HepG2 (cell line): ENCODE measurements around the gene TMBIM1. TPM values are rescaled to one million over a fixed set of nuclear protein-coding genes. Genes with fewer than 3 reads are reported as not detected.

ENCODE experiments used
- ATAC-seq: fragments of 200-7000 bp; cut with Tn5 transposase; 3 replicates; pipeline ENCODE4 v1.9.1; 2020; ENCODE audit warnings: mild to moderate bottlenecking, moderate library complexity
- BruUV-seq: library from RNA; stranded (reverse); fragments of 400-500 nt; replicated peaks from 2 replicates; lab custom pipeline; 2021; lab: Mats Ljungman, UMichigan
- CTCF ChIA-PET: fragments of 300-600 bp; formaldehyde crosslinking; extraction: SDS; loops from one replicate; lab custom pipeline; 2021; ENCODE audit warnings: low total read pairs, inconsistent platforms, low intra/inter-chr PET ratio; lab: Yijun Ruan, JAX
- POLR2A ChIA-PET: fragments of 350-600 bp; sonication (Branson Sonifier 250); formaldehyde crosslinking; loops from one replicate; lab custom pipeline; 2020; ENCODE audit warnings: antibody characterized with exemption, inconsistent platforms; lab: Yijun Ruan, JAX
- DNase-seq: peaks from one replicate; pipeline ENCODE4 v3.0.0-alpha.2; 2015; ENCODE audit warnings: low spot score
- FAIRE-seq: peaks from 3 replicates; lab custom pipeline; 2011; peaks lifted over from hg19 to GRCh38; lab: Jason Lieb, UNC
- H2AFZ ChIP-seq: one replicate; pipeline ENCODE4 v1.6.1; 2011; ENCODE audit warnings: low read length, inconsistent platforms
- H3K27ac ChIP-seq: fragments of 300-600 bp; 3 replicates; pipeline ENCODE4 v1.8.0; 2011; ENCODE audit warnings: mixed run types, mild to moderate bottlenecking, mixed read lengths, low read length, inconsistent platforms; ENCODE audit not compliant: insufficient read depth; ENCODE audit errors: extremely low read length
- H3K27me3 ChIP-seq, 2 experiments: fragments of 200-600 bp in 1 of 2; 2 replicates in 1 of 2; 3 replicates in 1 of 2; pipeline versions ENCODE4 v1.6.0 to v1.8.0; 2011; ENCODE audit warnings: low read length in 2 of 2, mild to moderate bottlenecking in 2 of 2, moderate library complexity in 2 of 2, inconsistent platforms in 1 of 2; ENCODE audit not compliant: insufficient read depth in 2 of 2, control insufficient read depth in 1 of 2
- H3K36me3 ChIP-seq, 2 experiments: fragments of 200-600 bp in 1 of 2; replicated peaks in 1 of 2; 2 replicates in 1 of 2; 3 replicates in 1 of 2; pipeline versions ENCODE4 v1.5.1 to v1.8.0; 2011; ENCODE audit warnings: low read length in 2 of 2, inconsistent platforms in 1 of 2; ENCODE audit not compliant: insufficient read depth in 2 of 2, control insufficient read depth in 1 of 2
- H3K4me1 ChIP-seq: 2 replicates; pipeline ENCODE4 v1.5.1; 2012; ENCODE audit warnings: low read length, inconsistent platforms; ENCODE audit not compliant: insufficient read depth
- H3K4me2 ChIP-seq: 2 replicates; pipeline ENCODE4 v1.6.0; 2011; ENCODE audit warnings: low read depth, low read length, inconsistent platforms
- H3K4me3 ChIP-seq, 3 experiments: fragments of 200-600 bp in 1 of 3; sonication (generic), shearing (Covaris generic) in 1 of 3; replicated peaks in 1 of 3; 2 replicates each; pipeline ENCODE4 v1.5.1; 2011 to 2016; ENCODE audit warnings: low read length in 3 of 3, inconsistent platforms in 2 of 3, low read depth in 2 of 3, mild to moderate bottlenecking in 2 of 3, control low read depth in 1 of 3, mixed read lengths in 1 of 3; ENCODE audit not compliant: insufficient read depth in 1 of 3
- H3K79me2 ChIP-seq: one replicate; pipeline ENCODE4 v1.6.1; 2011; ENCODE audit warnings: low read length, inconsistent platforms; ENCODE audit not compliant: insufficient read depth
- H3K9ac ChIP-seq: 2 replicates; pipeline ENCODE4 v1.6.0; 2011; ENCODE audit warnings: mild to moderate bottlenecking, low read depth, low read length, inconsistent platforms; ENCODE audit not compliant: insufficient read depth
- H3K9me3 ChIP-seq: 2 replicates; pipeline ENCODE4 v1.5.1; 2012; ENCODE audit warnings: mild to moderate bottlenecking, low read length
- H4K20me1 ChIP-seq: 2 replicates; pipeline ENCODE4 v1.6.0; 2011; ENCODE audit warnings: inconsistent platforms, mild to moderate bottlenecking, low read length, moderate library complexity; ENCODE audit not compliant: insufficient read depth
- KDM5A ChIP-seq: fragments of 200-600 bp; sonication (generic); IDR thresholded peaks from 2 replicates; pipeline ENCODE4 v1.7.0; 2018; ENCODE audit warnings: antibody characterized with exemption, mild to moderate bottlenecking, low read length, borderline replicate concordance
- SMAD1 ChIP-seq: sonication (generic); formaldehyde crosslinking; IDR thresholded peaks from 2 replicates; pipeline ENCODE4 v1.4.0; 2020; ENCODE audit warnings: missing genetic modification reagents, low read depth, mild to moderate bottlenecking, borderline replicate concordance
- THAP11 ChIP-seq: IDR thresholded peaks from 2 replicates; pipeline ENCODE4 v1.6.1; 2016; ENCODE audit warnings: missing biosample characterization, missing genetic modification reagents
- ZFP82 ChIP-seq: sonication (generic); formaldehyde crosslinking; IDR thresholded peaks from 2 replicates; pipeline ENCODE4 v1.5.1; 2020; ENCODE audit warnings: mild to moderate bottlenecking, missing genetic modification reagents, borderline replicate concordance
- ZNF225 ChIP-seq: sonication (generic); formaldehyde crosslinking; IDR thresholded peaks from 2 replicates; pipeline ENCODE4 v1.4.0; 2020; ENCODE audit warnings: mild to moderate bottlenecking, missing genetic modification reagents
- ZNF33A ChIP-seq: sonication (generic); formaldehyde crosslinking; IDR thresholded peaks from 2 replicates; pipeline ENCODE4 v1.5.1; 2020; ENCODE audit warnings: missing genetic modification reagents, mild to moderate bottlenecking, moderate library complexity, borderline replicate concordance
- ZNF564 ChIP-seq: sonication (generic); formaldehyde crosslinking; IDR thresholded peaks from 2 replicates; pipeline ENCODE4 v1.8.1; 2023; ENCODE audit warnings: mild to moderate bottlenecking, missing genetic modification reagents
- ZNF670 ChIP-seq: sonication (generic); formaldehyde crosslinking; IDR thresholded peaks from 2 replicates; pipeline ENCODE4 v1.8.0; 2022; ENCODE audit warnings: mild to moderate bottlenecking, missing genetic modification reagents, borderline replicate concordance
- ZSCAN20 ChIP-seq: sonication (generic); formaldehyde crosslinking; IDR thresholded peaks from 2 replicates; pipeline ENCODE4 v1.4.0; 2020; ENCODE audit warnings: missing genetic modification reagents, mild to moderate bottlenecking, borderline replicate concordance
- WGBS: methylation state at CpG from one replicate; pipeline ENCODE4 v1.1.6; 2017; ENCODE audit warnings: low lambda C conversion rate; 5-methylcytosine and 5-hydroxymethylcytosine counted together
- in situ Hi-C: cut with HindIII; loops from 2 replicates; pipeline ENCODE4 v1.10.0; 2017; ENCODE audit warnings: low pct_unique_long_range_greater_than_20kb; ENCODE audit not compliant: extremely low pct_ligation_motif_present
- intact Hi-C: fragments of 100-400 bp; cut with micrococcal nuclease; formaldehyde crosslinking; loops from one replicate; pipeline ENCODE4 v1.10.0; 2022; ENCODE audit not compliant: unreplicated experiment
- polyA plus RNA-seq, 8 experiments: library from polyadenylated mRNA; depleted of rRNA in 3 of 8; stranded (reverse) in 7 of 8; unstranded in 1 of 8; fragments of >200 nt; fragmentation: Illumina TruSeq in 4 of 8; extraction: Trizol in 4 of 8; gene quantifications; 2 replicates each; pipeline versions ENCODE4 v1.2.1 to v1.2.3, GENCODE V29; 2011 to 2016; ENCODE audit warnings: low read depth in 4 of 8, missing spikeins in 1 of 8, mixed read lengths in 1 of 8; ENCODE audit not compliant: insufficient read depth in 1 of 8
- total RNA-seq, 5 experiments: library from RNA; depleted of rRNA; stranded (reverse); fragments of >200 nt; fragmentation: Illumina TruSeq; extraction: Trizol; gene quantifications; 2 replicates each; pipeline ENCODE4 v1.2.3, GENCODE V29; 2016; ENCODE audit warnings: low read depth in 1 of 5
- TF ChIP-seq, protein P1 (sequence below): sonication (generic); formaldehyde crosslinking; IDR thresholded peaks from 2 replicates; pipeline ENCODE4 v1.5.1; 2020; ENCODE audit warnings: mild to moderate bottlenecking, missing genetic modification reagents, borderline replicate concordance
- TF ChIP-seq, protein P2 (sequence below): sonication (generic); formaldehyde crosslinking; IDR thresholded peaks from 2 replicates; pipeline ENCODE4 v1.4.0; 2020; ENCODE audit warnings: missing genetic modification reagents
- TF ChIP-seq, protein P3 (sequence below): sonication (generic); formaldehyde crosslinking; IDR thresholded peaks from 2 replicates; pipeline ENCODE4 v1.5.0; 2020; ENCODE audit warnings: missing genetic modification reagents

TMBIM1 gene
- total and polyA plus RNA-seq, 2 of the 13 experiments (the other 11 are each of a cell fraction or from before 2014, with no cell fraction given): 127 to 139 TPM

DNA sequence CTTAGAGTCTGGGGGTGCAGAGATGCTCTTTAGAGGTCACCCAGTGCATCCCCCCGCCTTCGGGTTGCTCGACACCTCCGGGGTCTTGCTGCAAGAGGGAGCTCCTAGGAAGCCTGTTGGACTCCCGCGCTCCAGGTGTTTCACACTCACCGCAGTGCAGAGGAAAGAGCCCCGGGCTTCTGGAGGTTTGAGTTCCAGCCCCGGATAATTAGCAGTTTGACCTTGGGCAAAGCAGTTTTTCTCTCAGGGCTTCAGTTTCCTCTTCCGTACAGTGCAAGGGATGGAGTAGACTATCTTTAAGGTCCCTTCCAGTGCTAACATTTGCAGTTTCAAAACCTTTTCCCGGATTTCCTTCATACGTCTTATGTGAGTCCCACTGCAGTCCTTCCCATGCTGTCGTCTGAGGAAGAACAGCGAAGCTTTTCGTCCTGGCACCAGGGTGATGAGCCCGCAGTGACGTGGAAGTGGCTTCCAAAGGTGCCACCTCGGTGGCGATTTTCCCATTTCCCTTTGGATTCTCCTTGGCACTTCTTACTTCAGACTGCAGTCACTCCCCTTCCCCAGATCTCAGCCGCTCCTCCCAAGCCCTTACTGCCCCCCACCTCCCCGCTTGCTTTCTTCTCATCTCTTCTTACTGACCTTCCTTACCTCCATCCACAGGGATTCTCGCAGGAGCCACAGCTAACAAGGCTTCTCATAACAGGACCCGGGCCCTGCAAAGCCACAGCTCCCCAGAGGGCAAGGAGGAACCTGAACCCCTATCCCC, 21.4 kb downstream of the TMBIM1 start:
- Histone ChIP-seq H3K4me3 (peak overlapping the region; percentile 78 to 96 (median 91)), H2AFZ (no peak overlapping the region), H3K27me3 (no peaks in the 10 kb centered on the region; a peak in 1 of 5 replicates), H4K20me1 (no peaks in the 10 kb centered on the region), H3K27ac (peak overlapping the region; percentile 42), H3K9me3 (no peaks in the 10 kb centered on the region), H3K79me2 (peaks cover 21% of the 10 kb centered on the region), H3K9ac (peak overlapping the region; percentile 84), H3K36me3 (peaks cover 24 to 43% of the 10 kb centered on the region in 2 experiments), H3K4me1 (peaks cover 51% of the 10 kb centered on the region), H3K4me2 (peak overlapping the region; percentile 99)
- 5% methylated on average over 23 of the region's 23 CpGs for WGBS
- POLR2A ChIA-PET: interaction anchor here (0.8 to 7.5 kb wide), 21 partner anchors 12 to 1117 kb away, joined by 3 to 121 read pairs (median 6); partner anchors contain the start of genes ARPC2, BCS1L, CATIP and CTDSP1
- no peak for DNase-seq
- CTCF ChIA-PET: interaction anchor here (1.2 to 1.4 kb wide), 2 partner anchors 84 to 195 kb away, joined by 4 read pairs; no protein-coding TSS in a partner anchor
- in situ Hi-C loops (loop anchor here (5.0 to 10.0 kb wide), 2 partner anchors 194 to 376 kb away; no protein-coding TSS in a partner anchor), intact Hi-C loops (loop anchor here (1.0 to 5.0 kb wide), 4 partner anchors 16 to 84 kb away; partner anchors contain the start of gene ARPC2)
- ATAC-seq: no peak
- TSS peak; percentile 39 for BruUV-seq
- FAIRE-seq: no peak
- TF ChIP-seq ZNF564 (CRISPR knock-in tag): 0 out of 2 replicates have a peak, but pooled peaks have one; percentile 20
- TF ChIP-seq ZNF33A (CRISPR knock-in tag): peak; percentile 79; the same call in 1 of the 2 replicates
- TF ChIP-seq, protein P1, sequence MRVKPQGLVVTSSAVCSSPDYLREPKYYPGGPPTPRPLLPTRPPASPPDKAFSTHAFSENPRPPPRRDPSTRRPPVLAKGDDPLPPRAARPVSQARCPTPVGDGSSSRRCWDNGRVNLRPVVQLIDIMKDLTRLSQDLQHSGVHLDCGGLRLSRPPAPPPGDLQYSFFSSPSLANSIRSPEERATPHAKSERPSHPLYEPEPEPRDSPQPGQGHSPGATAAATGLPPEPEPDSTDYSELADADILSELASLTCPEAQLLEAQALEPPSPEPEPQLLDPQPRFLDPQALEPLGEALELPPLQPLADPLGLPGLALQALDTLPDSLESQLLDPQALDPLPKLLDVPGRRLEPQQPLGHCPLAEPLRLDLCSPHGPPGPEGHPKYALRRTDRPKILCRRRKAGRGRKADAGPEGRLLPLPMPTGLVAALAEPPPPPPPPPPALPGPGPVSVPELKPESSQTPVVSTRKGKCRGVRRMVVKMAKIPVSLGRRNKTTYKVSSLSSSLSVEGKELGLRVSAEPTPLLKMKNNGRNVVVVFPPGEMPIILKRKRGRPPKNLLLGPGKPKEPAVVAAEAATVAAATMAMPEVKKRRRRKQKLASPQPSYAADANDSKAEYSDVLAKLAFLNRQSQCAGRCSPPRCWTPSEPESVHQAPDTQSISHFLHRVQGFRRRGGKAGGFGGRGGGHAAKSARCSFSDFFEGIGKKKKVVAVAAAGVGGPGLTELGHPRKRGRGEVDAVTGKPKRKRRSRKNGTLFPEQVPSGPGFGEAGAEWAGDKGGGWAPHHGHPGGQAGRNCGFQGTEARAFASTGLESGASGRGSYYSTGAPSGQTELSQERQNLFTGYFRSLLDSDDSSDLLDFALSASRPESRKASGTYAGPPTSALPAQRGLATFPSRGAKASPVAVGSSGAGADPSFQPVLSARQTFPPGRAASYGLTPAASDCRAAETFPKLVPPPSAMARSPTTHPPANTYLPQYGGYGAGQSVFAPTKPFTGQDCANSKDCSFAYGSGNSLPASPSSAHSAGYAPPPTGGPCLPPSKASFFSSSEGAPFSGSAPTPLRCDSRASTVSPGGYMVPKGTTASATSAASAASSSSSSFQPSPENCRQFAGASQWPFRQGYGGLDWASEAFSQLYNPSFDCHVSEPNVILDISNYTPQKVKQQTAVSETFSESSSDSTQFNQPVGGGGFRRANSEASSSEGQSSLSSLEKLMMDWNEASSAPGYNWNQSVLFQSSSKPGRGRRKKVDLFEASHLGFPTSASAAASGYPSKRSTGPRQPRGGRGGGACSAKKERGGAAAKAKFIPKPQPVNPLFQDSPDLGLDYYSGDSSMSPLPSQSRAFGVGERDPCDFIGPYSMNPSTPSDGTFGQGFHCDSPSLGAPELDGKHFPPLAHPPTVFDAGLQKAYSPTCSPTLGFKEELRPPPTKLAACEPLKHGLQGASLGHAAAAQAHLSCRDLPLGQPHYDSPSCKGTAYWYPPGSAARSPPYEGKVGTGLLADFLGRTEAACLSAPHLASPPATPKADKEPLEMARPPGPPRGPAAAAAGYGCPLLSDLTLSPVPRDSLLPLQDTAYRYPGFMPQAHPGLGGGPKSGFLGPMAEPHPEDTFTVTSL (CRISPR knock-in tag): 0 out of 2 replicates have a peak, but pooled peaks have one; percentile 43
- 0 out of 2 replicates have a peak, but pooled peaks have one; percentile 80 for TF ChIP-seq ZNF670
- no peak for TF ChIP-seq SMAD1 (CRISPR knock-in tag)
- 0 out of 2 replicates have a peak, but pooled peaks have one; percentile 13 for TF ChIP-seq ZSCAN20
- peak; percentile 41; the same call in 1 of the 2 replicates for TF ChIP-seq KDM5A
- no peak for TF ChIP-seq THAP11
- TF ChIP-seq, protein P2, sequence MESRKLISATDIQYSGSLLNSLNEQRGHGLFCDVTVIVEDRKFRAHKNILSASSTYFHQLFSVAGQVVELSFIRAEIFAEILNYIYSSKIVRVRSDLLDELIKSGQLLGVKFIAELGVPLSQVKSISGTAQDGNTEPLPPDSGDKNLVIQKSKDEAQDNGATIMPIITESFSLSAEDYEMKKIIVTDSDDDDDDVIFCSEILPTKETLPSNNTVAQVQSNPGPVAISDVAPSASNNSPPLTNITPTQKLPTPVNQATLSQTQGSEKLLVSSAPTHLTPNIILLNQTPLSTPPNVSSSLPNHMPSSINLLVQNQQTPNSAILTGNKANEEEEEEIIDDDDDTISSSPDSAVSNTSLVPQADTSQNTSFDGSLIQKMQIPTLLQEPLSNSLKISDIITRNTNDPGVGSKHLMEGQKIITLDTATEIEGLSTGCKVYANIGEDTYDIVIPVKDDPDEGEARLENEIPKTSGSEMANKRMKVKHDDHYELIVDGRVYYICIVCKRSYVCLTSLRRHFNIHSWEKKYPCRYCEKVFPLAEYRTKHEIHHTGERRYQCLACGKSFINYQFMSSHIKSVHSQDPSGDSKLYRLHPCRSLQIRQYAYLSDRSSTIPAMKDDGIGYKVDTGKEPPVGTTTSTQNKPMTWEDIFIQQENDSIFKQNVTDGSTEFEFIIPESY (CRISPR knock-in tag): no peak
- TF ChIP-seq ZFP82 (CRISPR knock-in tag): 0 out of 2 replicates have a peak, but pooled peaks have one; percentile 65
- TF ChIP-seq, protein P3, sequence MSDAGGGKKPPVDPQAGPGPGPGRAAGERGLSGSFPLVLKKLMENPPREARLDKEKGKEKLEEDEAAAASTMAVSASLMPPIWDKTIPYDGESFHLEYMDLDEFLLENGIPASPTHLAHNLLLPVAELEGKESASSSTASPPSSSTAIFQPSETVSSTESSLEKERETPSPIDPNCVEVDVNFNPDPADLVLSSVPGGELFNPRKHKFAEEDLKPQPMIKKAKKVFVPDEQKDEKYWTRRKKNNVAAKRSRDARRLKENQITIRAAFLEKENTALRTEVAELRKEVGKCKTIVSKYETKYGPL: 0 out of 2 replicates have a peak, but pooled peaks have one; percentile 50
- peak; percentile 74; the same call in 1 of the 2 replicates for TF ChIP-seq ZNF225 (CRISPR knock-in tag)
